HUDEP-2 (cell line): Measurements from ENCODE around the gene NUP43.
"Not testable (repeated sequence)": the region's sequence is repeated elsewhere in the genome, so short reads cannot be mapped to it uniquely, and the experiment has no call there.

Experiments used
- DNase-seq, 76 experiments: peaks; one replicate each; lab custom pipeline; 2025; ENCODE audit not compliant: unreplicated experiment in 76 of 76; lab: John Stamatoyannopoulos, UW

NUP43 gene

GRCh38 chr6:149698175-149698574, 48.2 kb downstream of the NUP43 start:
- no peak for DNase-seq

GRCh38 chr6:149696901-149697300, 49.4 kb downstream of the NUP43 start:
- no peak for DNase-seq

GRCh38 chr6:149694921-149695320, 51.4 kb downstream of the NUP43 start:
- no peak for DNase-seq

GRCh38 chr6:149691201-149691600, 55.1 kb downstream of the NUP43 start:
- no peak for DNase-seq

GRCh38 chr6:149686230-149686629, 60.1 kb downstream of the NUP43 start:
- no peak for DNase-seq

- DNase-seq: no peak
Measured at GRCh38 chr6:149683256-149683859, 63.0 kb downstream of the NUP43 start.

- DNase-seq: not testable (repeated sequence)
Measured at GRCh38 chr6:149681845-149682244, 64.5 kb downstream of the NUP43 start.

- no peak for DNase-seq
Measured at GRCh38 chr6:149681209-149681608, 65.1 kb downstream of the NUP43 start.

GRCh38 chr6:149680503-149680902, 65.8 kb downstream of the NUP43 start:
- DNase-seq: no peak
